Measurements from ENCODE around the gene SPATA6.

DNA sequence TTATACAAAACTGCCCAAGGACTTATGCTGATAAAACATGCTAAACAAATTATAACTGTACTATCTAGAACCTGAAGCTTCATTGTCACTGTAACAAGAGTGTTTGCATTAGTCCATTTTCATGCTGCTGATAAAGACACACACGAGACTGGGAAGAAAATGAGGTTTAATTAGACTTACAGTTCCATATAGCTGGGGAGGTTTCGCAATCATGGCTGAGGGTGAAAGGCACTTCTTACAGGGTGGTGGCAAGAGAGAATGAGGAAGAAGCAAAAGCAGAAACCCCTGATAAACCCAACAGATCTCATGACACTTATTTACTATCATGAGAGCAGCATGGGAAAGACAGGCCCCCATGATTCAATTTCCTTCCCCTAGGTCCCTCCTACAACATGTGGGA is 100.4 kb downstream of the SPATA6 start:
- no peak for TF ChIP-seq RAD21 (conservative IDR thresholded peaks at IDR 0.05 in 1 of 2, IDR thresholded peaks at IDR 0.05 in 1 of 2)
- no peak for TF ChIP-seq BHLHE40 (IDR thresholded peaks at IDR 0.05; ENCODE audit: low read depth, low read length)
- TF ChIP-seq ZFP36 (IDR thresholded peaks at IDR 0.05; ENCODE audit: borderline replicate concordance, partially characterized antibody): no peak
- no peak for TF ChIP-seq MAX (IDR thresholded peaks at IDR 0.05)
- TF ChIP-seq KDM1A (IDR thresholded peaks at IDR 0.05; ENCODE audit: low read depth): no peak
- TF ChIP-seq, protein P1, sequence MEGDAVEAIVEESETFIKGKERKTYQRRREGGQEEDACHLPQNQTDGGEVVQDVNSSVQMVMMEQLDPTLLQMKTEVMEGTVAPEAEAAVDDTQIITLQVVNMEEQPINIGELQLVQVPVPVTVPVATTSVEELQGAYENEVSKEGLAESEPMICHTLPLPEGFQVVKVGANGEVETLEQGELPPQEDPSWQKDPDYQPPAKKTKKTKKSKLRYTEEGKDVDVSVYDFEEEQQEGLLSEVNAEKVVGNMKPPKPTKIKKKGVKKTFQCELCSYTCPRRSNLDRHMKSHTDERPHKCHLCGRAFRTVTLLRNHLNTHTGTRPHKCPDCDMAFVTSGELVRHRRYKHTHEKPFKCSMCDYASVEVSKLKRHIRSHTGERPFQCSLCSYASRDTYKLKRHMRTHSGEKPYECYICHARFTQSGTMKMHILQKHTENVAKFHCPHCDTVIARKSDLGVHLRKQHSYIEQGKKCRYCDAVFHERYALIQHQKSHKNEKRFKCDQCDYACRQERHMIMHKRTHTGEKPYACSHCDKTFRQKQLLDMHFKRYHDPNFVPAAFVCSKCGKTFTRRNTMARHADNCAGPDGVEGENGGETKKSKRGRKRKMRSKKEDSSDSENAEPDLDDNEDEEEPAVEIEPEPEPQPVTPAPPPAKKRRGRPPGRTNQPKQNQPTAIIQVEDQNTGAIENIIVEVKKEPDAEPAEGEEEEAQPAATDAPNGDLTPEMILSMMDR (IDR thresholded peaks at IDR 0.05): no peak
- no peak for TF ChIP-seq HOXB13 (CRISPR knock-in tag; IDR thresholded peaks at IDR 0.05; ENCODE audit: low read depth)
- TF ChIP-seq RNF2 (IDR thresholded peaks at IDR 0.05; ENCODE audit: borderline replicate concordance, low read depth): no peak
- TF ChIP-seq POLR2A (IDR thresholded peaks at IDR 0.05; ENCODE audit: low read length): no peak

All from A549 (cell line).